ENCODE data around the gene PBX1. TPM values are rescaled to one million over a fixed set of nuclear protein-coding genes. Genes with fewer than 3 reads are reported as not detected.

Gene PBX1
- total RNA-seq, 2 donors from 2014 or later, result 0.22 to 0.53 TPM

- no peak overlapping the region for H3K27ac Mint-ChIP-seq
- no peak for ATAC-seq (replicated peaks)
- no peaks in the 10 kb centered on the region for H3K4me1 Mint-ChIP-seq
- H3K9me3 Mint-ChIP-seq, result peaks cover 6% of the 10 kb centered on the region
- H3K4me3 Mint-ChIP-seq, result no peak overlapping the region
- H3K27me3 Mint-ChIP-seq, result no peaks in the 10 kb centered on the region
- no peaks in the 10 kb centered on the region for H3K36me3 Mint-ChIP-seq (ENCODE audit: low read depth)
These were observed 205.3 kb downstream of the PBX1 start for GRCh38 chr1:164764333-164764732.

DNA sequence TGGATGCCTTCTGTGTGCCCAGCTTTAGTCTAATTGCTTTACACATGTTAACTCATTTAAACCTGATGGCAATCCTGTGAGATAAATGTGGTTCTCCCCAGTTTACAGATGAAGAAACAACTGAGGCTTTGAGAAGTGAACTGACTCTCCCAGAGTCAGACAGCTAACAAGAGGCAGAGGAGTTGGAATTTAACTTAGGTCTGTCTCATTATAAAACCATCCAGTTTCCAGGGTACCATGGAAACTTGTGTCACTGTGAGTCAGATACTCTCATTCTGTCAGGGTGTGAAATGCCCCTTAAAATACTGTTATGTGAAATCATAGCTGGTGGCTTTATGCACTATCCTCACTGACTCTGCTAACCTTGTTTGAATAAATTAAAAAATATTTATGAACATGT lies 206.6 kb downstream of the PBX1 start:
- no peak for ATAC-seq (replicated peaks)
- Mint-ChIP-seq H3K27me3 (peaks cover 3% of the 10 kb centered on the region), H3K36me3 (ENCODE audit: low read depth) (no peaks in the 10 kb centered on the region), H3K4me3 (no peak overlapping the region), H3K4me1 (no peaks in the 10 kb centered on the region), H3K27ac (no peak overlapping the region), H3K9me3 (peaks cover 5% of the 10 kb centered on the region)

DNA sequence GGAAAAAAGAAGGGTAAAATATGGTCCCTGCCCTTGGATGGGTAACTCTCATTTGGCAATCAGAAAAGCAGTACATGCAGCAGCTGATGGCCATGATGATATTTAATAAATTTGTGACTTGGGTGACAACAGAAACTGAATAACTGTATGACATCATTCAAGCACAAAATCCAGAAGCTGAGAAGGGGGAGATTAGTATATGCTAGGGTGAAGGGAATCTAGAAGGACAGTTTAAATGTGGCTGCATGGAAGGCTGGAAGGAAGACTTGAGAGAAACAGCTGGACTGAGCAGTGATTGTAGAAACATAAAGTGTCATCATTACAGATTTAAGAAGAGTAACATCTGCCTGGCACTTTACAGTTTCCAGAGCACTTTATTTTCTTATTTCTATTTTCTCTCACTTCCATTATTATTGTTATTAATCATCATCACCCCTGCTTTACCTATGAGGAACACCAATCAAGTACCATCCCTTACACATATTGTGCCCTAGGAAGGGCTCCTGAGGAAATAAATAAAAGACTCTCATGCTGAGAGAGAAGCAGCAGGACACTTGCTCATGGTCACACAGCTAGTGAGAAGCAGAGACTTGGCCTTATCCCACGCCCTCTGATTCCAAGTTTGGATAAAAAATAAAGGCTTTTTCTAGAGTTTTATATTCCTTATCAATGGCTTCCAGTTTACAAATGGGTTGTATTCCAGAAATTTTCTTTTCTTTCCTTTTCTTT lies 207.2 kb downstream of the PBX1 start:
- Mint-ChIP-seq H3K36me3 (ENCODE audit: low read depth) (no peaks in the 10 kb centered on the region), H3K9me3 (no peaks in the 10 kb centered on the region), H3K27me3 (peaks cover 3% of the 10 kb centered on the region), H3K4me3 (no peak overlapping the region), H3K27ac (no peak overlapping the region), H3K4me1 (no peaks in the 10 kb centered on the region)
- no peak for ATAC-seq (replicated peaks)

DNA sequence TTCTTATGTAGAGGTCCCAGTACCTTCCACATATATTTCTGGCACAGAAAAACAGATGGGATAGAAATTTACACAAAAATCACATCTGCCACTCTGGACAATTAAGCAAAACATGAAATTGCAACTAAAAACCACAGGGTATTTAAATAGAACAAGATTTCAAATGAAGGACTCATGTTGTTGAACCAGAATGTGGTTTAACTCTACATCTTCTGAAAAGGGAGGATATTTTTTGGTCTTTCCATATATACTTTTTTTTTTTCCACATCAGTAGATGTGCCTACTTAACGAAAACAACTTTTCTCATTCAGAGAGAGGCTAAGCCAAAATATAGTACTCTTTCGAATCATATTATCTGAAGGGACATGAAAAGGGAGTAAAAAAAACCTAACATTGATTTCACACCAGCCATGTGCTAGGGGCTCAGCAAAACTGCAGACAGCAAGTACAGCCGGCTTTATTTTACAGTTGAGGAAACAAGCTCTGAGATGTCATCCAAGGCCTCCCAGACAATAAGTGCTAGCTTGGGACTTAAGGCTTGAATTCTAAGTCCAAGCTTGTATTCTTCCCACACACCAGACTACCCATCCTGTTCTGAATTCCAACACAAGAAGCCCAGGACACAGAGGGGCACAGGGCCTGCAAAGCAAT lies 208.9 kb downstream of the PBX1 start:
- Mint-ChIP-seq H3K36me3 (ENCODE audit: low read depth) (no peaks in the 10 kb centered on the region), H3K9me3 (no peaks in the 10 kb centered on the region), H3K27me3 (peaks cover 3% of the 10 kb centered on the region), H3K4me1 (no peaks in the 10 kb centered on the region), H3K27ac (no peak overlapping the region), H3K4me3 (no peak overlapping the region)
- no peak for ATAC-seq (replicated peaks)

- Mint-ChIP-seq H3K36me3 (ENCODE audit: low read depth) (no peaks in the 10 kb centered on the region), H3K9me3 (no peaks in the 10 kb centered on the region), H3K4me1 (no peaks in the 10 kb centered on the region), H3K27ac (no peak overlapping the region), H3K27me3 (peaks cover 3% of the 10 kb centered on the region), H3K4me3 (no peak overlapping the region)
- ATAC-seq (replicated peaks), result no peak
These were observed 209.6 kb downstream of the PBX1 start for GRCh38 chr1:164768619-164769018.

GRCh38 chr1:164769486-164770130 lies 210.6 kb downstream of the PBX1 start:
- Mint-ChIP-seq H3K27ac (no peak overlapping the region), H3K9me3 (no peaks in the 10 kb centered on the region), H3K36me3 (ENCODE audit: low read depth) (no peaks in the 10 kb centered on the region), H3K4me3 (no peak overlapping the region), H3K27me3 (peaks cover 3% of the 10 kb centered on the region), H3K4me1 (no peaks in the 10 kb centered on the region)
- no peak for ATAC-seq (replicated peaks)

- Mint-ChIP-seq H3K9me3 (no peaks in the 10 kb centered on the region), H3K4me1 (no peaks in the 10 kb centered on the region), H3K27me3 (peaks cover 8% of the 10 kb centered on the region), H3K36me3 (ENCODE audit: low read depth) (no peaks in the 10 kb centered on the region), H3K4me3 (no peak overlapping the region), H3K27ac (no peak overlapping the region)
- ATAC-seq (replicated peaks), result no peak
These were observed 211.1 kb downstream of the PBX1 start for GRCh38 chr1:164770131-164770529.

- Mint-ChIP-seq H3K27ac (no peak overlapping the region), H3K9me3 (no peaks in the 10 kb centered on the region), H3K4me1 (no peaks in the 10 kb centered on the region), H3K36me3 (ENCODE audit: low read depth) (no peaks in the 10 kb centered on the region), H3K27me3 (peaks cover 9% of the 10 kb centered on the region), H3K4me3 (no peak overlapping the region)
- ATAC-seq (replicated peaks), result no peak
These were observed 212.1 kb downstream of the PBX1 start for GRCh38 chr1:164771041-164771618.

DNA sequence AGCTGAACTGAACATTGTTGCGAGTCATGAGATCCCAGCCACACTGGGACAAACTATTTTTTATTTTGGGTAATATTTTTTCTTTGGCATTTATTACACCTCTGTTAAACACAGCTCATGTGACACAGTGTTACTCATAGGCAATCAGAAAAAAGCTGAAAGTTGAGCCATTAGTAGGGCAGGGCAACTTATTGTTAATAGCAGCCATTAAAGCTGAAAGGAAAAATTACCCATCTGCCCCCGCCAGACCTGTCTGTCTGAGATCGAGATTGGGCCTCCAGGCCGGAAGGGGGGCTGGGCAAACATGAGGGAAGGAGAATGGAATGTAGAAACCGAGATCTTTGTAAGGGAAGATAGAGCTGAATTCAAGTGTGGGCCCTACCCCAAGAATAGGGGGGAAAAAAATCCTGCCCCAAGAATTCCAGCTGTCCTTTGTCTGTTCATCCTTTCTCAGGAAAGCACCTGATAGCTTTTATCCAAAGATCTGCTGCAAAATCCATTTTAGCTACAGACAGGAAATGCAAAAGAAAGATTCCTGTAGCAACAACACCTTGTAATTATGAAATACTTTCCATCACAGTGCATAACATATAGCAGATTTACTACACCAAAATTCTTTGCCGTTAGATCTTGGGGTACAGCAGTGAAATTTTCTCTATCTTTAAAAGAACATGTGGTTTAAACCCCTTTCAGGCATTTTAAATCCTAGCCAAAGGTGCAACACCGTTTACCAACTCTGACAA lies 212.8 kb downstream of the PBX1 start:
- Mint-ChIP-seq H3K27me3 (peaks cover 12% of the 10 kb centered on the region), H3K9me3 (no peaks in the 10 kb centered on the region)
- no peak for ATAC-seq (replicated peaks)

DNA sequence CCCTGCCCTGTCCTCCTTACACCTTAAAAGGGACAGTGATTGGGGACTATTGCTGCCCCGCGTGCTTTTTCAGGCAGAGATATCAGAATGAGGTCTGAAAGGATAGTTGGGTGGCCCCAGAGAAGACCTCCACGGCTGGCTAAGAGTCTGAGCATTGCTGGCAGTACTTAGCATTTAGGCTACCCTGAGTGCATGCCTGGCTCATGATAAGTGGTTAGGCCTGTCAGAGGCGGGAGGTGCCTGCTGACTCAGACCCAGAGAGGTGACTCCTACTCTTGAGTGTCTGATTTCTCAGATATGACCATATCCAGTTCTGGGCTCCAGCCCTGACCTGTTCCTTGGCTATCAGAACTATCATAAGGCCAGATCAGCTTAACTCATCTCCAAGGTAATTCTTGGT lies 213.7 kb downstream of the PBX1 start:
- H3K9me3 Mint-ChIP-seq, result no peaks in the 10 kb centered on the region
- peaks cover 13% of the 10 kb centered on the region for H3K27me3 Mint-ChIP-seq
- peak; percentile 85 for ATAC-seq (replicated peaks)
- H3K4me1 Mint-ChIP-seq, result no peaks in the 10 kb centered on the region
- no peaks in the 10 kb centered on the region for H3K36me3 Mint-ChIP-seq (ENCODE audit: low read depth)
- no peak overlapping the region for H3K27ac Mint-ChIP-seq
- H3K4me3 Mint-ChIP-seq, result no peak overlapping the region

More for the DNA sequence above, 212.8 kb downstream of the PBX1 start:
- Mint-ChIP-seq H3K36me3 (ENCODE audit: low read depth) (no peaks in the 10 kb centered on the region), H3K4me3 (no peak overlapping the region), H3K4me1 (no peaks in the 10 kb centered on the region), H3K27ac (no peak overlapping the region)

DNA sequence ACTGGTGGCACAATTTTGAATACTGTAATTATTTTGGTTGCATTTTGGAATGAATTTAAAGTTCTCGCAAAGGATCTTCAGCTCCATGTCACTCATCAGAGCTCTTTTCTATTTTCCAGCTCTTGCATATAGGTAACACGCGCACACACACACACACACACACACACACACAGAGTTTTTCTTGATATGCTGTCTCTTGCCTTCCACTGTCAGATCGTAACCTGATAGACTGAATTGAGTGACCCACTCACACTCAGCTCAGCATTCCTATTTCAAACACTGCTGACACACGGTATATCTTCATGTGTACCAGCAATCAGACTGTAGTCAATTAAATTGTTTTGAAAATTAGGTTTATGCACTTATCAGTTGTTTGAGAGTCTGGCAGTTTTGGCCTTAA lies 214.1 kb downstream of the PBX1 start:
- no peaks in the 10 kb centered on the region for H3K9me3 Mint-ChIP-seq
- peaks cover 13% of the 10 kb centered on the region for H3K27me3 Mint-ChIP-seq
- H3K36me3 Mint-ChIP-seq (ENCODE audit: low read depth), result no peaks in the 10 kb centered on the region
- H3K4me1 Mint-ChIP-seq, result no peaks in the 10 kb centered on the region
- no peak overlapping the region for H3K27ac Mint-ChIP-seq
- H3K4me3 Mint-ChIP-seq, result no peak overlapping the region
- no peak for ATAC-seq (replicated peaks)

DNA sequence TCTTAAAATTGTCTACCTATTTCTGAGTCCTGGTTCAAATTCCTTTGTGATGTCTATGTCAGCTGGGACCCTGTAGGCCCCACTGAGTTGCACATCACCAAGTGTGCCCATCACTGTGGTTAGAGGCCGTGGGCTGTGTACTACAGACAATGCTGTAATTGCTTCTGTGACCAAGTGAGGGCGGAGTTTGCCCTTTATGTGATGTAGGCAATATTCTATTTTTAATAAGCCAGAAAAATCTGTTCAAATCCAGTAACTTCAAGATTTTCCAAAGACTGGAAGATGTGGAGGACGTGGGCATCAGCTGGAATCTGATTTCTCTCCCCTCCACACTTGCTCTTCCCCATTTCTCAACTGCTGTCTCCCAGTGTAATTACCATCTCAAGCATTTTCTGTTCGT lies 215.4 kb downstream of the PBX1 start:
- ATAC-seq (replicated peaks), result no peak
- Mint-ChIP-seq H3K4me1 (no peaks in the 10 kb centered on the region), H3K4me3 (no peak overlapping the region), H3K27ac (no peak overlapping the region), H3K36me3 (ENCODE audit: low read depth) (no peaks in the 10 kb centered on the region), H3K9me3 (no peaks in the 10 kb centered on the region), H3K27me3 (peaks cover 13% of the 10 kb centered on the region)

DNA sequence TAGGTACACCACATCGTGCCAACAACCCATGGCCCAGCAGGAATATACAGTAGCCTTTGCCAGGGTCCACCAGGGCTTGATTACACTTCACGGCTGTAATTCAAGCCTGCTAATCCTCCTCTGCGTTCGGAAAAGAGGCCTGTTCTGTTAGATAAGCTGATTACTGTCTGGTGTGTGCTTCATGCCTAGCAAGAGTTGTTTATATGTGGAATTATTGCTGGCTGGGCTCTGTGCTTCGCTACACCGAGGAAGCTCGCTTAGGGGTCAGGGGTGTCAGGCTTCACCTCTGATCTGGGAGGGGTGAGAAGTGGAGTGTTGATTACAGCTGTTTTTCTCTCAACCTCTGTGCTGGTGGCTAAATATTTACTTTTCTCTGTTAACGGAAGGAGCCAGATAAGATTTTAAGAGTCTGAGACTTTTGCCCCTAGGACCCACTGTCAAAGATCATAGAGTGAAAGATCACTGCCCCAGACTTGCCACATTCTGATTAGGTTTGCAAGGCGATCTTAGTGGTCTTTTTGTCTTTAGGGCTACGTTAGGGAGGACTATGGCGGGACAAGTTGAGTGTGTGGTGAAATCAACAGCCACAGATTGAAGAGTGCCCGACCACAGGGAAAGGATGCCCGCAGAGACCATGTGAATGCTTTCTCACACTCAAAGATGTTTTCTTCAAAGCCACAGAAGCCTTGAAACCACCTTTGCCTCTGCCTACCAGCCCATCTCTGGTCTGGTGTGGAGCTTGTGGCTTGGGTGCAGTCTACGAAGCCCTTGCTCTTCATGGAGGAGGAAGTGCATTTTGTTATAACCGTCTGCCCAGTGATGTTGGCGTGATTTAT lies 216.1 kb downstream of the PBX1 start:
- H3K4me3 Mint-ChIP-seq, result no peak overlapping the region
- H3K27ac Mint-ChIP-seq, result no peak overlapping the region
- H3K36me3 Mint-ChIP-seq (ENCODE audit: low read depth), result no peaks in the 10 kb centered on the region
- ATAC-seq (replicated peaks), result no peak
- H3K9me3 Mint-ChIP-seq, result no peaks in the 10 kb centered on the region
- no peaks in the 10 kb centered on the region for H3K4me1 Mint-ChIP-seq
- H3K27me3 Mint-ChIP-seq, result peaks cover 13% of the 10 kb centered on the region

- no peak for ATAC-seq (replicated peaks)
- Mint-ChIP-seq H3K9me3 (no peaks in the 10 kb centered on the region), H3K4me3 (no peak overlapping the region), H3K27ac (no peak overlapping the region), H3K4me1 (no peaks in the 10 kb centered on the region), H3K36me3 (ENCODE audit: low read depth) (no peaks in the 10 kb centered on the region), H3K27me3 (peaks cover 10% of the 10 kb centered on the region)
These were observed 218.5 kb downstream of the PBX1 start for GRCh38 chr1:164777518-164777917.

Measured in activated T-helper 17 cell treated with anti-CD3 and anti-CD28 coated beads, Interleukin-2, amount 50 U/mL, for 72 hours (primary cell).